ENCODE data around the gene NOD2. TPM values are rescaled to one million over a fixed set of nuclear protein-coding genes. Genes with fewer than 3 reads are reported as not detected.

The NOD2 gene
- total and polyA plus RNA-seq, 2 of the 13 experiments (the other 11 are each of a cell fraction or from before 2014, with no cell fraction given) = 0.27 to 0.81 TPM

- TF ChIP-seq ZBTB40 (IDR thresholded peaks at IDR 0.05) (no peak), ZBTB40 (CRISPR knock-in tag; IDR thresholded peaks at IDR 0.05) (no peak; the same call in 1 of the 2 replicates), ZNF234 (CRISPR knock-in tag; conservative IDR thresholded peaks at IDR 0.05) (no peak), RAD21 (CRISPR knock-in tag; IDR thresholded peaks at IDR 0.05) (0 out of 2 replicates have a peak, but pooled peaks have one; percentile 26), FOXP1 (IDR thresholded peaks at IDR 0.05) (no peak), FOXP1 (CRISPR knock-in tag; IDR thresholded peaks at IDR 0.05) (peak; percentile 60), ZSCAN22 (CRISPR knock-in tag; IDR thresholded peaks at IDR 0.05) (no peak), ATRX (CRISPR knock-in tag; IDR thresholded peaks at IDR 0.05; ENCODE audit: borderline replicate concordance) (no peak), SMARCE1 (IDR thresholded peaks at IDR 0.05; ENCODE audit: borderline replicate concordance) (no peak), ZNF674 (CRISPR knock-in tag; IDR thresholded peaks at IDR 0.05; ENCODE audit: low read depth) (no peak), SOX5 (CRISPR knock-in tag; IDR thresholded peaks at IDR 0.05; ENCODE audit: borderline replicate concordance) (0 out of 2 replicates have a peak, but pooled peaks have one; percentile 28), ZNF232 (CRISPR knock-in tag; IDR thresholded peaks at IDR 0.05; ENCODE audit: borderline replicate concordance) (peak; percentile 18; the same call in 1 of the 2 replicates), FOXK1 (CRISPR knock-in tag; IDR thresholded peaks at IDR 0.05; ENCODE audit: borderline replicate concordance, low read depth) (peak; percentile 96), ZNF552 (CRISPR knock-in tag; IDR thresholded peaks at IDR 0.05; ENCODE audit: borderline replicate concordance) (no peak)
Observed at GRCh38 chr16:50741781-50742575, 48.6 kb downstream of the NOD2 start, which contains the start of gene CYLD (continued).

Measured in HepG2 (cell line).